HFF-Myc (cell line): Measurements from ENCODE around the gene CPSF3.

Experiments used
- DNase-seq: peaks from one replicate; pipeline ENCODE4 v3.0.0-alpha.2; 2011; ENCODE audit warnings: low read depth; ENCODE audit errors: extremely low read depth
- H3K4me3 ChIP-seq: replicated peaks from 2 replicates; pipeline ENCODE4 v1.5.1; 2011; ENCODE audit warnings: low read depth, mild to moderate bottlenecking, control low read depth, low read length
- TF ChIP-seq, protein P1 (sequence below): IDR thresholded peaks from 2 replicates; pipeline ENCODE4 v1.5.1; 2012; ENCODE audit warnings: mild to moderate bottlenecking, low read depth, low read length, control low read depth; ENCODE audit errors: missing control alignments

The CPSF3 gene

DNA sequence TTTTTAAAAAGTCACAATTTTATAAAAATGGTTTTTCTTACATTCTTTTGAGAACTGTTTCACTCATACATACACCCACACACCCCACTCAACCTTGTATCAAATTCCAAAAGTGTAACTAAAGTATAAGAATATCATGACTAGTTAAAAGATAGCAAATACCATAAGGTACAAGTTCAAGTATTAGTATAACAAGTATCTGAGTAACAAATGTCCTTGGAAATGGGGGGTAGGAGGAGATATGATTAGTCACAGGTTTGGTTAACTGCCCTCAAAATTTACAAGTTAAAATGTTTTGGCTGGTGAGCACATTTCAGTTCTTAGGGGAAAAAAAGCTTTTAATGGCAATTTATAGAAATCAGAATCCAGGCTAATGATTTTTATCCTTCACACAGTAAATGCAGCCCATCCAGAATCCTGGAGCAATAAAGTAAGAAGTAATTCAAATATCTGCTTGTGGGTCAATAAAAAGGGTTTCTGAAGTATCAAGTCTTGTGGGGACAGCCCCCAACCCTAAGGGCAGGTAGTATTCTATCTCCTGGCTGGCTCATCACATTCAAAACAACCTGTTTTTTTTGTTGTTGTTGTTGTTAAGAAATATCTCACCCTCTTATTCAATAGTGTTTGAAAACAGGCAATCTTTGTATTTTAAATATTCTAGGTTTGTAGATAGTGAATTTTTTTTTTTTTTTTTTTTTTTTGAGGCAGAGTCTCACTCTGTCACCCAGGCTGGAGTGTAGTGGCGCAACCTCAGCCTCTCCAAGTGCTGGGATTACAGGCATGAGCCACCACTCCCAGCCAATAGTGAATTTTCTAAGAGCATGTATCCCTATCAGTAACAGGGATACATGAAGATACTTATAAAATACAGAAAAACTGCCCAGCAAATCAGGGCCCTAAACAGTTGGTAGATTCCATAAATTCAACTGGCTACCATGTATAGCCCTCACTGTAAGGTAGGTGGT, 65.4 kb downstream of the CPSF3 start:
- H3K4me3 ChIP-seq: no peak overlapping the region
- TF ChIP-seq, protein P1, sequence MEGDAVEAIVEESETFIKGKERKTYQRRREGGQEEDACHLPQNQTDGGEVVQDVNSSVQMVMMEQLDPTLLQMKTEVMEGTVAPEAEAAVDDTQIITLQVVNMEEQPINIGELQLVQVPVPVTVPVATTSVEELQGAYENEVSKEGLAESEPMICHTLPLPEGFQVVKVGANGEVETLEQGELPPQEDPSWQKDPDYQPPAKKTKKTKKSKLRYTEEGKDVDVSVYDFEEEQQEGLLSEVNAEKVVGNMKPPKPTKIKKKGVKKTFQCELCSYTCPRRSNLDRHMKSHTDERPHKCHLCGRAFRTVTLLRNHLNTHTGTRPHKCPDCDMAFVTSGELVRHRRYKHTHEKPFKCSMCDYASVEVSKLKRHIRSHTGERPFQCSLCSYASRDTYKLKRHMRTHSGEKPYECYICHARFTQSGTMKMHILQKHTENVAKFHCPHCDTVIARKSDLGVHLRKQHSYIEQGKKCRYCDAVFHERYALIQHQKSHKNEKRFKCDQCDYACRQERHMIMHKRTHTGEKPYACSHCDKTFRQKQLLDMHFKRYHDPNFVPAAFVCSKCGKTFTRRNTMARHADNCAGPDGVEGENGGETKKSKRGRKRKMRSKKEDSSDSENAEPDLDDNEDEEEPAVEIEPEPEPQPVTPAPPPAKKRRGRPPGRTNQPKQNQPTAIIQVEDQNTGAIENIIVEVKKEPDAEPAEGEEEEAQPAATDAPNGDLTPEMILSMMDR: no peak
- no peak for DNase-seq

DNA sequence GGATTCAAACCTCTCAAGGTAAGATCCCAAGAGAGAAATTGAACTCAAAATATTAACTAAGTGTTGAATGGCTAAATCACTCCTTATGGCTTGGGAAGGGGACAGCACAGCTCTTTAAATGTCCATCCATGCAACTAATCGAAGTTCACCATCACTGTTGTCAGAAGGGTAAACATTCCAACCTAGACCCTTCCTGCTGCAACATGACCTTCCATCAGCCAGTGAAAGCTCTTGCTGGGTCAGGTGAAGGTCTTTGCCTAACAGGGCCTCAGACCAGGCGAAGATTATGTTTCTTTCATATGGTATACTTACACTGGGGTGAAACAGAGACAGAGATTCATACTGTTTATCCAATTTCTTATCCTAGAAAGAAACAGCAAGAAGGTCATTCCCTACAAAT, 67.3 kb downstream of the CPSF3 start:
- TF ChIP-seq, protein P1: no peak
- DNase-seq: no peak
- H3K4me3 ChIP-seq: no peak overlapping the region

DNA sequence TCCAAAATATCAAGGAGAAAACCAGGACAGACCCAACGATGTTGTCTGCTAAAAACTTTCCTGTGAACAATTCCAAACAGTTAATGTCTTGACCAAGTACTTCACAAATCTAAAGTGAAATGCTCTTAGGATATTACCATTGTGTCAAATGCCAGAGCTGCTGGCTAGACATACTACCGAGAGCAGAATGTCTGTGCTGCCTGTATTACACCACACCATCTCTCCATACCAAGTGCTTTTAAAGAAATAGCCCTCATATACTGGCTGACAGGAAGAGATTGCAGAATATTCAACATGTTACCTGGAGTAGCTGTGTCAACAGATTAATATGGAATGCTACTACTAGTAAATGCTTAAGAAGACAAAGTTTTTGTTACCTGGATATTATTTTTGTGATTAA, 69.5 kb downstream of the CPSF3 start:
- TF ChIP-seq, protein P1: no peak
- H3K4me3 ChIP-seq: no peak overlapping the region
- DNase-seq: no peak

DNA sequence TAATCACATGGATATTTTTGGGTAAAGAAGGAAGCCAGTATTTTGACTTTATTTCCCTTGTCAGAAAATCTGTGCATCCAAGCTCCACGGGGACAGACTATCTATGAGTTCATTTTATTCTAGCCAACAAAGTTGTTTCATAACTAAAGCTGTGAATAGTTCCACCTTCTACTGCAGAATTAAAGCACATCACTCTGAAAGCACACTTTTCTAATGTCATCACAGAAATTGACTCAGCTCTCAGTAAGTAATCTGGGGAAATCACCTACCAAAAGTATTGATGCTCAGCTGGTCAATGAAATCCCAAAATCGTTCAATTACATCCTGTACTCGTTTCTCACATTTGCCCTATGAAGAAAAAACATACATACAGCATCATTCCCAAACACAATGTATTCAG, 70.0 kb downstream of the CPSF3 start:
- H3K4me3 ChIP-seq: no peak overlapping the region
- TF ChIP-seq, protein P1: no peak
- DNase-seq: no peak

DNA sequence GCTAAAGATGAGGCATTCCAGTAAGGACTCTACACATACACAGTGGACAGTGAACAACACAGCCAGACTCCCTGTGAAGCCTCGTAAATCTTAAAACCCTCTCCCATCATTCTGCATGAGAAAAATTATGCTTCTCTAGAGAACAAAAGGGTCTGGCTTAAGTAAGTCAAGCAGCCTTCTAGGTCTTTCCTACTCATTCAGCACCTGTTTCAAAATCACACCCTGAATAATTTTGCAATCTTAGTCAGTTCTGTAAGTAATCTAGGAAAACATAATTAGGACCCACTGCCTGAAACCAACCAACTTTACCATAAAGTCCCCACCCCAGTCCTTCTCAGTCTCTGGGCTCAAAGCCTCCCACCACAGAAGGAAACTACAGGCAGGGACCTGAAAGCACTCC, 70.6 kb downstream of the CPSF3 start:
- DNase-seq: no peak
- no peak overlapping the region for H3K4me3 ChIP-seq
- TF ChIP-seq, protein P1: no peak

DNA sequence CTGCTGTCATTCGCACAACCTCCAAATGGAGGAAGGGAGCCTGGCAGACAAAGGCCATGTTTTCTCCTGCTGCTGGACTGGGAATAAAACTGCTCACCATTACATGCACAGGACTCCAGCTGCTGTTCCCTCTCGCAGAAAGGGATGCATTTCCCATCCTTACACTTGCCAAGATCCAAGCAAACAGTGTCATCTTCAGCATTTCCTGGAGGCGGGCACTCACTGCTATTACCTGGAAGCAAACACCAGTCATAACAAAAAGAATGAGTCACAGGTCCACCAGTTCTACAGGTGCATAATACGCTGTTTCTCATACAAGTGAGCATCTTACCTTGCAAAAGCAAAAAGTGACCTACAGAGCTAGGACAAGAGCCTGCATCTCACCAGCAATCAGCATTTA, 73.6 kb downstream of the CPSF3 start:
- TF ChIP-seq, protein P1: no peak
- H3K4me3 ChIP-seq: no peak overlapping the region
- DNase-seq: no peak
